Small intestine (tissue), 7 donors: Measurements from ENCODE around the gene PCSK6. TPM values are rescaled to one million over a fixed set of nuclear protein-coding genes. Genes with fewer than 3 reads are reported as not detected.

Experiments used
- DNase-seq, 2 donors: peaks; one replicate each; pipeline versions ENCODE4 v3.0.0 to v3.0.0-alpha.2; 2013
- FAIRE-seq: peaks from 2 replicates; lab custom pipeline; 2012; peaks lifted over from hg19 to GRCh38; lab: Jason Lieb, UNC
- H3K27ac ChIP-seq, 3 donors: one replicate each; pipeline ENCODE4 v1.5.1; 2013; ENCODE audit warnings: low read length in 2 of 3, mild to moderate bottlenecking in 2 of 3, control low read depth in 1 of 3, inconsistent platforms in 1 of 3, low read depth in 1 of 3, moderate library complexity in 1 of 3
- H3K27me3 ChIP-seq, 3 donors: one replicate each; pipeline ENCODE4 v1.6.1; 2013; ENCODE audit warnings: low read length in 3 of 3, inconsistent platforms in 1 of 3; ENCODE audit not compliant: control insufficient read depth in 3 of 3, insufficient read depth in 3 of 3
- H3K36me3 ChIP-seq, 3 donors: one replicate each; pipeline ENCODE4 v1.6.1; 2013; ENCODE audit warnings: low read length in 3 of 3, inconsistent platforms in 1 of 3, low read depth in 1 of 3, mild to moderate bottlenecking in 1 of 3, moderate library complexity in 1 of 3; ENCODE audit not compliant: control insufficient read depth in 3 of 3, insufficient read depth in 2 of 3
- H3K4me1 ChIP-seq, 3 donors: one replicate each; pipeline ENCODE4 v1.6.1; 2013; ENCODE audit warnings: low read length in 2 of 3, inconsistent platforms in 1 of 3, low read depth in 1 of 3, mild to moderate bottlenecking in 1 of 3, moderate library complexity in 1 of 3; ENCODE audit not compliant: control insufficient read depth in 3 of 3, insufficient read depth in 2 of 3
- H3K4me3 ChIP-seq, 3 donors: one replicate each; pipeline ENCODE4 v1.5.1; 2013; ENCODE audit warnings: low read length in 3 of 3, control low read depth in 1 of 3, inconsistent platforms in 1 of 3, low read depth in 1 of 3, mild to moderate bottlenecking in 1 of 3, moderate library complexity in 1 of 3
- H3K9me3 ChIP-seq, 2 donors: one replicate each; pipeline ENCODE4 v1.6.1; 2013; ENCODE audit warnings: low read depth in 1 of 2, low read length in 1 of 2; ENCODE audit not compliant: control insufficient read depth in 2 of 2, insufficient read depth in 1 of 2
- WGBS, 3 donors: extraction: QIAGEN DNeasy Blood & Tissue Kit; methylation state at CpG; one replicate each; pipeline ENCODE4 v1.1.7; 2013; 5-methylcytosine and 5-hydroxymethylcytosine counted together
- polyA plus RNA-seq, 4 donors: library from polyadenylated mRNA; stranded (reverse) in 3 of 4; unstranded in 1 of 4; fragments of 200-250 nt in 3 of 4; fragments of 120-200 nt in 1 of 4; gene quantifications; one replicate each; pipeline versions ENCODE4 v1.2.1 to v1.2.3, GENCODE V29; 2013
- donor health status: healthy with polysubstance abuse.
- donor health status: control.
- donor health status: control.
- donor health status: Bipolar disorder and iron deficiency.
- donor health status: healthy.

The PCSK6 gene
- polyA plus RNA-seq, 4 donors, result 0.67 to 26.2 (median 6.5) TPM

- WGBS, 3 donors, result 70 to 74% (median 72%) methylated on average over 9 of the region's 9 CpGs
- Histone ChIP-seq H3K36me3 (peaks cover 6 to 22% (median 14%) of the 10 kb centered on the region in 3 donors), H3K27ac (peak overlapping the region in 1 of 3 donors; percentile 52), H3K27me3 (no peaks in the 10 kb centered on the region), H3K9me3 (no peaks in the 10 kb centered on the region), H3K4me1 (peaks cover 0 to 3% (median 0%) of the 10 kb centered on the region in 3 donors), H3K4me3 (no peak overlapping the region)
- DNase-seq (no peak), FAIRE-seq (no peak)
Measured at GRCh38 chr15:101266787-101267186, 222.7 kb downstream of the PCSK6 start.

DNA sequence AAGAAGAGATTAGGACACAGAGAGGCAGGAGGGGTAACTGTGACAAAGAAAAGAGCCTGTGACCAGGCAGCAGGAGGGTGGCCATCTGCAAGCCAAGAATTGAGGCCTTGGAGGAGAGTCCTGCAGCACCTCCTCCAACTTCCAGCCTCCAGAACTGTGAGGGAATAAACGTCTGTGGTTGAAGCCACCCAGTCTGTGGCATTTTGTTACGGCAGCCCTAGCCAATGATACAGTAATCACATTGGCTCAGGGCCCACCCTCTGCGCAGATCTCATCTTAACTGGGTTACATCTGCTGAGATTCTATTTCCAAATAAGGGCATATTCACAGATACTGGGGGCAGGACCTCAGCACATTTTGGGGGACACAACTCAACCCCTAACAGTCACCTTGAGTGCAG is 223.5 kb downstream of the PCSK6 start:
- 53 to 65% (median 54%) methylated on average over 3 of the region's 3 CpGs for WGBS, 3 donors
- peak overlapping the region in 1 of 3 donors; percentile 29 for H3K27ac ChIP-seq
- no peak for FAIRE-seq

GRCh38 chr15:101264911-101265641 is 224.4 kb downstream of the PCSK6 start:
- Histone ChIP-seq H3K4me1 (peaks cover 0 to 3% (median 0%) of the 10 kb centered on the region in 3 donors), H3K4me3 (no peak overlapping the region), H3K27ac (peak overlapping the region in 1 of 3 donors; percentile 33), H3K9me3 (no peaks in the 10 kb centered on the region), H3K36me3 (peaks cover 0 to 12% (median 2%) of the 10 kb centered on the region in 3 donors), H3K27me3 (no peaks in the 10 kb centered on the region)
- WGBS, 3 donors, result 82 to 87% (median 86%) methylated on average over 17 of the region's 17 CpGs
- DNase-seq (no peak), FAIRE-seq (no peak)

More for the DNA sequence above, 223.5 kb downstream of the PCSK6 start:
- H3K9me3 ChIP-seq, result no peaks in the 10 kb centered on the region
- H3K36me3 ChIP-seq, result peaks cover 4 to 18% (median 9%) of the 10 kb centered on the region in 3 donors
- no peaks in the 10 kb centered on the region for H3K27me3 ChIP-seq
- H3K4me1 ChIP-seq, result peaks cover 0 to 3% (median 0%) of the 10 kb centered on the region in 3 donors
- H3K4me3 ChIP-seq, result no peak overlapping the region
- DNase-seq, result no peak

DNA sequence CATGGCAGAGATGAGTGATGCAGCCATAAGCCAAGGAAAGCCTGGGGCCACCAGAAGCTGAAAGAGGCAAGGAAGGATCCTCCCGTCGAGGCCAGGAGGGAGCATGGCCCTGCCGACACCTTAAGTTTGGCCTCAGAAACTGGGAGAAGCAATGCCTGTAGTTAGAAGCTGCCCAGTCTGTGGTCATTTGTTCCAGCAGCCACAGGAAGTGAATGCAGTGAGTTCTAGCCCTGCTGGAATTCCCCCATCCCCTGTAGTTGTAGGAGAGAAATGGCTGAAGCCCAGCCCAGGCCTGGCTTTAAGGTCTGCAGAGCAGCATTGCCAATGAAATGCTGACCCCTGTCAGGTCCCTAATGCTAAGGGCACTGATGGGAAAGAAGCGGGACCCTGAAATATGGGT is 225.5 kb downstream of the PCSK6 start:
- WGBS, 3 donors, result 85 to 98% (median 87%) methylated on average over 4 of the region's 4 CpGs
- Histone ChIP-seq H3K27ac (peak overlapping the region in 1 of 3 donors; percentile 17), H3K27me3 (no peaks in the 10 kb centered on the region), H3K4me1 (peaks cover 0 to 3% (median 0%) of the 10 kb centered on the region in 3 donors), H3K4me3 (no peak overlapping the region), H3K9me3 (no peaks in the 10 kb centered on the region), H3K36me3 (peaks cover 0 to 1% (median 0%) of the 10 kb centered on the region in 3 donors)
- DNase-seq, result no peak
- no peak for FAIRE-seq

GRCh38 chr15:101262551-101262950 is 227.0 kb downstream of the PCSK6 start:
- H3K27me3 ChIP-seq, result no peaks in the 10 kb centered on the region
- no peak for DNase-seq
- 79 to 87% (median 83%) methylated on average over 4 of the region's 4 CpGs for WGBS, 3 donors
- H3K4me3 ChIP-seq, result no peak overlapping the region
- H3K27ac ChIP-seq, result no peak overlapping the region
- H3K4me1 ChIP-seq, result peaks cover 0 to 3% (median 3%) of the 10 kb centered on the region in 3 donors
- no peaks in the 10 kb centered on the region for H3K36me3 ChIP-seq
- no peak for FAIRE-seq
- H3K9me3 ChIP-seq, result no peaks in the 10 kb centered on the region

- WGBS, 3 donors, result 21 to 34% (median 28%) methylated on average over 11 of the region's 11 CpGs
- H3K27ac ChIP-seq, result no peak overlapping the region
- H3K4me3 ChIP-seq, result no peak overlapping the region
- peaks cover 0 to 13% (median 3%) of the 10 kb centered on the region in 3 donors for H3K4me1 ChIP-seq
- DNase-seq (peak; percentile 79 to 82), FAIRE-seq (no peak)
- no peaks in the 10 kb centered on the region for H3K36me3 ChIP-seq
- H3K9me3 ChIP-seq, result no peaks in the 10 kb centered on the region
- H3K27me3 ChIP-seq, result no peaks in the 10 kb centered on the region
Measured at GRCh38 chr15:101258238-101259144, 231.0 kb downstream of the PCSK6 start.

GRCh38 chr15:101256757-101257156 is 232.8 kb downstream of the PCSK6 start:
- no peak overlapping the region for H3K27ac ChIP-seq
- H3K9me3 ChIP-seq, result no peaks in the 10 kb centered on the region
- H3K27me3 ChIP-seq, result no peaks in the 10 kb centered on the region
- 63 to 83% (median 77%) methylated on average over 6 of the region's 6 CpGs for WGBS, 3 donors
- DNase-seq (no peak), FAIRE-seq (no peak)
- H3K36me3 ChIP-seq, result no peaks in the 10 kb centered on the region
- no peak overlapping the region for H3K4me3 ChIP-seq
- H3K4me1 ChIP-seq, result peaks cover 3 to 17% (median 5%) of the 10 kb centered on the region in 3 donors

DNA sequence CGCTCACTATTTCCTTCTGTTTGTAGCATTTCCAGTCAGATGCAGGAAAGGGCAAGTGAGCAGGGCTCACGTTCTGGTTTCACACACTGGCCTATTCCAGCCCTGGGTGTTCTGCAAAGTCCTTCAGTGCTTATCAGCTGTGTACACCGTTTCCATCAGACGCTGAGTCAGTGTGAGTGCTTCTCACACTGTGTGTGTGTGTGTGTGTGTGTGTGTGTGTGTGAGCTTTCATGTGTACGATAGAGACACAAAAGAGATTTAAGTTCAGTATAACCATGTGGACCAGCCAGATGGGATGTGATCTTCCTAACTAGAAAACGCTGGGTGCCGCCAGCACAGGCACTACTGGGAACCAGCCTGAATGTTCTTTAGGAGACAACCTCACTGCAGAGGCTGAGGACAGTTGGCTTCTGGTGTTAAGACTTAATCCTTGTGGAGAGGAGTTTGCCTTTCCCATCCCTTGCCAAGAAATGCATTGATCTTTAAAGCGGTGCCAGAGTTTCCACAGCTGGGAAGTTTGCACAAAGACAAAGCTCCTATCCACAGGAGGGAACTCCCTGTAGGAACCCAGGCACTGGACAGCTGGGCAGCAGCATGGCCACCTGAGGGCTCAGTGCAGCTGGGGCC is 233.8 kb downstream of the PCSK6 start:
- no peak overlapping the region for H3K27ac ChIP-seq
- 43 to 50% (median 44%) methylated on average over 8 of the region's 8 CpGs for WGBS, 3 donors

More for the DNA sequence above, 233.8 kb downstream of the PCSK6 start:
- Histone ChIP-seq H3K4me1 (peaks cover 3 to 17% (median 5%) of the 10 kb centered on the region in 3 donors), H3K4me3 (no peak overlapping the region), H3K27me3 (no peaks in the 10 kb centered on the region), H3K36me3 (no peaks in the 10 kb centered on the region), H3K9me3 (no peaks in the 10 kb centered on the region)
- DNase-seq (peak in 1 of 2 donors; percentile 54), FAIRE-seq (no peak)
